NCI-H128 (cell line): ENCODE data around the gene CSNK2B.

Source experiments
- DNase-seq: peaks from one replicate; lab custom pipeline; 2025; ENCODE audit not compliant: unreplicated experiment; lab: John Stamatoyannopoulos, UW

Gene CSNK2B

DNA sequence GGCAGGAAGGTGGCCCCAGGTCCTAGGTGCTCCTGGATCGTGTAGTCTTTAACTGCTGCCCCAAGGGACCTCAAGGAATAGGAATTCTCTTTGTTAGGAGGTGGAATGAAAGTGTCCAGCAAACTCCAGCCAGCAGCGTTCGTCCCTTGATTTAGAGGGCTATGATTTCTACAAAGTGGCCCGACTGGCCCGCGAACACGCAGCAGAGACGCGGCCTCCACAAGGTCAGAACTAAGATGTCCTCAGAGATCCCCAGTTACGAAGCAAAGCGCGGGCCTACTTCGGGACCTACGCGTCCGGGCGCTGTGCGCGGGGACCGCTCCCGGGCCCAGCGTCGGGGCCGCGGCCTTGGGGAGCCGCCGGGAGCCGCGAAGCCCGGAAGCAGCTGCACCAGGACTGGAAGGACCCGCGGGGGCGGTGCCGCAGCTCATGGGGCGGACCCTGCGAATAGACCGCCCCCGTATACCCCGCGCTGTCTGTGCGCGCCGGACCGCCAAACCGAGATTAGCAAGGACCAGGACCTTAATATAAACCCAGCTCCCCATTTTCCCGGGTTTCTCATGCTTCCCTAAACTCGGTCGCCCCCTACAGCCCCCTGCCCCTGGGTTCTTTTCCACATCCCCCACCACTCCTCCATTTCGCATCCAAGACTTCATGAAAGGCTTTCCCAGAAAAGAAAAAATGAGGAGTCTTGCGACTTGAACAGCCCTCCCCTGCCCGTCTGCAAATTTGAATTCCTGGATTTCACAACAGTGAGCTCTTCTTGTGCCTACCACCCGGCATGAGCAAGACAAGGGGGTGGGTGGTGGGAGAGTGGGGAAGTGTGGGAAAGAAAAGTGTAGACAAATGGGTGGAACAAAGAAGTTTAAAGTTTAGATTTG is 5.3 kb upstream of the CSNK2B start, which contains the start of gene C6orf47:
Gene C6orf47 (minus strand): TSS at position 398 of the 881 bp plus-strand sequence. CDS start 831 bp downstream, outside the sequence.
- DNase-seq: peak; percentile 44

- DNase-seq: no peak
These were observed 4.4 kb upstream of the CSNK2B start for GRCh38 chr6:31661262-31662123.

DNA sequence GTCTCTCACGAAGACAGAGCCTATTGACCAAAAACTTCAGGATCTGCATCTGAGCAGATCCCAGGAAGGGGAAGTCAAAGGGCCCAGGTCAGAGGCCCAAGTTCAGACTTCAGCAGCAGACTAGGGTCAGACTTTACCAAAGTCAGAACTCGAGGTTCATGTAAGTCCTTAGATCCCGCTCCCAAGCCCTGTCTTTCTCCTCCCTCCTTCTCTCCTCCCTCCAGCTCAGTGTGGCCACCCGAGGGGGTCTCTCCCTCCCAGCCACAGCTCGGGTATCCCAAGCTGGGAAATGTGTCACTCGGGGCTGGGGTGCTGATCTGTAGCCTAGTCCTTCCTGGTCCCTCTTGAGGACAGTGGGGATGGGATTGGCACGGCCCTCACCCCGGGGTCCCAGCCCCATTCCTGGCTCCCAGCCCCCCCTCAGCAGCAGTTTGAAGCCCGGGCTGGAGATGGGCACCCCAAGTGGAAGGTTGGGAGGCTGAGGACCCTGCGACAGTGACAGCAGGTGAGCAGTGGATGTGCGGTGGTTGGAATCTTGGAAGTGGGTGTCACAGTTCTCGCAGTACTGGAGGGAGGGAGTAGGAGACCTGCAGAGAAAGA is 3.7 kb upstream of the CSNK2B start:
- DNase-seq: no peak

DNA sequence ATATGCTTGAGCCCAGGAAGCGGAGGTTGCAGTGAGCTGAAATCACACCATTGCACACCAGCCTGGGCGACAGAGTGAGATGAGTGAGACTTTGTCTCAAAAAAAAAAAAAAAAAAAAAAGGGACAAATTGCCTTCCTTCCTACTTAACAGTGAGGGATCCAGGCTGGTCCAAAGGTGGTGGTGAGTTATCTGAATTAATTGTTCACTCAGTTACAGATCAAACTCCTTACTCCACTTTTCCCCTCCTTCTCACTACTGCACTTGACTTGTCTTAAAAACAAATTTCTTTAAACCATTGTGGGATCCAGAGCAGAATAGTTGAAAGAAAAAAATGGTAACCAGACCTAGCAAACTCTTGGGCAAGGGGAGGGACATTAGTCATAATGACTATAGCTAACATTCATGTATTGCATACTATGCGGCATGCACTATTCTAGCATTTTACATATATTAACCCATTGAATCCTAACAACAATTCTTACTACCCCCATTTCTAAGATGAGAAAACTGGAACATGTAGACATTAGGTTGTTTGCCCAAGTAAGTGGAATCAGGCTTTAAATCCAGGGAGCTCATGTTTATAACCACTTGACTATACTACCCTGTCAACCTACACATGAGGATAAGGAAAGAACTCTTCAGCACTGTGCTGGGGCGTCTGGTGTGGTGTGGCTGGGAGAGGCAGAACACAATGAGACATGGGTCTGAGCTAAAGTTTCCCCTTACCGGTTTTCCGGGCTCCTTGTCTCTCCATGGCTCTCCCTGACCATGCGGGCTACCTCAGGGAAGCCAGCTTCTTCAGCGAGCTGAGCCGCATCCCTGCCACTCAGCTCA is 2.5 kb upstream of the CSNK2B start:
- DNase-seq: no peak

GRCh38 chr6:31663961-31664789 is 1.7 kb upstream of the CSNK2B start:
- no peak for DNase-seq

GRCh38 chr6:31664790-31665500 is 935 bp upstream of the CSNK2B start, which contains the start of gene GPANK1:
Gene GPANK1 (minus strand): TSS chr6:31664997. CDS start chr6:31664478, 519 bp downstream.
- peak; percentile 81 for DNase-seq

GRCh38 chr6:31666337-31666965 is 571 bp downstream of the CSNK2B start:
- DNase-seq: no peak

DNA sequence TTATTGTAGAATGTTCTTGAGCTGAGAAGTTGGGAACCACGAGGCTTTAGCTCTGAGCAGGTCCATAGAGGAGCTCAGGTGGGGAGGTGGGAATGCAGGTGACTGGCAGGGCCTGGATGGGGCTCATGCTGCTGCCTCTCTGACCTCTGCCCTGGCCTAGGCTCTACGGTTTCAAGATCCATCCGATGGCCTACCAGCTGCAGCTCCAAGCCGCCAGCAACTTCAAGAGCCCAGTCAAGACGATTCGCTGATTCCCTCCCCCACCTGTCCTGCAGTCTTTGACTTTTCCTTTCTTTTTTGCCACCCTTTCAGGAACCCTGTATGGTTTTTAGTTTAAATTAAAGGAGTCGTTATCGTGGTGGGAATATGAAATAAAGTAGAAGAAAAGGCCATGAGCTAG is 3.8 kb downstream of the CSNK2B start, which contains the start of gene LY6G5B:
Gene LY6G5B (plus strand): TSS at position 301 of the 400 bp plus-strand sequence. CDS start 975 bp downstream, outside the sequence.
- DNase-seq: no peak

DNA sequence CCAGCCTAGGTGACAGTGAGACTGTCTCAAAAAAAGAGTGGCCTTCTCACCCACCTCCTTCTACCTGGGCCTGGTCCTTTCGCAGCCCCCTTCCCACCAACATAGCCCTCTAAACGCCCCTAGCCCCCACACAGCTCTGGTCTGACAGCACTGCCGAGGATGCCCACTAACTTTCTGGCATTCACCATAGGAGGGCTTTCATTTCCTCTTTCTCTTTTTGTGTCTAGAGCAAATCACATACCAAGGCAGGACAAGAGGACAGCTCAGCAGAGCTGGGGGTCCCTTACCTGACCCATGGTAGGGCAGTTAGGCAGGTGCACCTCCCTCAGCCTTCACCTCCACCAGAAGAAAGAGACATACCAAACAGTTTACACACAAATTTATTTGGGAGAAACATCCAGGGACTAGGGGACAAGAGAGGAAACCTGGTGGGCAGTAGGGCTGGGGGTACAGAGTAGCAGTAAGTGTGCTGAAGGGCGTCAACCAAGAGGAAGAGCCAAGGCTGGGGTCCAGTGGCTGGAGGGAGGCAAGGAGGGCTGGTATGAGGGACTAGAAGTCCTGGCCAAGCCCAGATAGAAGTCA is 10.5 kb downstream of the CSNK2B start:
- DNase-seq: no peak

- DNase-seq: no peak
These were observed 11.0 kb downstream of the CSNK2B start for GRCh38 chr6:31676904-31677303.

- no peak for DNase-seq
These were observed 12.1 kb downstream of the CSNK2B start for GRCh38 chr6:31677955-31678354.

DNA sequence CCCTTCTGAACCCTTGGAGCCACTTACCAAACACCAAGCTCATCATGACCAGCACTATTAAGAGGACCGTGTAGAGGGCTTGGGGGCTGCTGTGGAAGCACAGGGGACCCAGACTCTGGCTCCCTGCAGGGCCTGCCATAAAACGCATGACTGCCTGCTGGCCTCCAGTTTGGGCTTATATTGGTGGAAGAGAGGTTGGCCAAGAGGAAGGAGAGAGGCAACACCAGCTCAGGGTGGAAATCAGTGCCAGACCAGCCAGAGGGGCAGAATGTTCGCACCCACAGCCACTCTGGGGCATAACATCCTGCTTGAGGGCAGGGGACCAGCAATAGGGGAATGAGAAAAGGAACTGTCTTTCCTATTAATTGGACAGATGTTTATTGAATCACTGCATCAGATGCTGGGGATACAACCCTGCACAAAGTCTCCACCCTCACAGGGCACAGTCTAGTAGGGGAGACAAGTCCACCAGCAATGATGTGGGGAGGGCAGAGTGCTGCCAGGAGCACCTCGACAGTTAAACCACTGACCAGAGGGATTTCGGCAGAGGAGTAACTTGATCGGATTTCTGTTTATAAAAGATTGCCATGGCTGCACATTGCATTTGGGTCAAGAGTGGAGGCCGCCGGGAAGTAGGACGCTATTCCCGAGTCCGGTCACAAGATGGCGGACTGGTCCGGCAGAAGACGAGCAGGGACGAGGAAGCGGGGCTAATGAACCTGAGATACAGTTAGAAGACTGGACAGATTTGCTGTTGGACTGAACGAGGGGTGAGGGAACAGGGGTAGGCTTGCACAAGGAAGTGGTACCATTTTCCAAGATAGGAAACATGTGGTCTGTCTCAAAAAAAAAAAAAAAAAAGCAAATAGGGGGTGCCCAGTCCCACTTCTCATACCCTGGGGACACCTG is 14.6 kb downstream of the CSNK2B start, which contains the start of gene LY6G5C:
Gene LY6G5C (minus strand): TSS at position 842 of the 909 bp plus-strand sequence. CDS start 694 bp downstream, at position 148.
- DNase-seq: peak; percentile 51

DNA sequence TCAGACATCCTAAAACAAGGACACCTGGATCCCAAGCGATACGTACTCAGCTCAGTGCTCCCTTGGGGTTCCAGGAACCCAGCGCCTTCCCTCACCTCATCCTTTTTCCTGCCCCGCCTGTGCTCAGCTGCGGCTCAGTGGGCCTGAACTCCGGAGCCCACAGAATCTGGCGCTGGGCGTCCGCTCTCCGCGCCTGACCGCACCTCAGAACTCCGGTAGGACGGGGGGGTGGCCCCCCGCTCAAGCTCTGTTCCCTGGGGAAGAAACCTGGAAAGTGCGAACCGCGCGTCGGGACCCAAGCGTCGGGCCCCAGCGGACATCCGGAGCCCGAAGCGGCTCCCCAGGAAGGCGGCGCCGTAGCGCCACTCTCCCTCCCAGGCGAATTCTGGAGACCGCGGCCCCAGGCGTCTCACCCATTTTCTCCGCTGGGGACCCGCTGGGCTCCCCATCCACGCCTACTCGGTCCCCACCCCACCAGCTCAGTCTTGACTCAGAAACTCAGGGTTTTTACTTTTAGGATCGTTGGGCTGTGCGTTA is 15.3 kb downstream of the CSNK2B start:
- DNase-seq: no peak

- no peak for DNase-seq
These were observed 17.7 kb downstream of the CSNK2B start for GRCh38 chr6:31683591-31683990.

DNA sequence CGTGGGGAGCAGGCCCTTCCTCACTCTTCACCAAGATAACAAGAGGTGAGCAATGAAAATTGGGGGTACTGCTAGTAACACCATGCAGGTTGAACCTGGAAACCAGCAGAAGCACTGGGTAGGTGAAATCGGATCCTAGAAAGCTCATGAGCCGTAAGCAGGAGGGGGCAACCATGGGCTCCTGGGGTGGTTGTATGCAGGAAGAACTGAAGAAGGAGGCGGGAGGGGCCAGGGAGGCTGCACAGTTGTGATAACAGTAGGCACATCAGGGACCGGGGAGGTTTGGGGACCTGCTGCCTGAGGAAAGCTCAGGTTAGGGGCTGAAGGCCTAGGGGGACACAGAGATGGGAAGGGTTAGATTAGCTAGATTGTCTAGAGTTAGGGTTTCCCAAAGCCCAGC is 20.6 kb downstream of the CSNK2B start:
- DNase-seq: no peak

DNA sequence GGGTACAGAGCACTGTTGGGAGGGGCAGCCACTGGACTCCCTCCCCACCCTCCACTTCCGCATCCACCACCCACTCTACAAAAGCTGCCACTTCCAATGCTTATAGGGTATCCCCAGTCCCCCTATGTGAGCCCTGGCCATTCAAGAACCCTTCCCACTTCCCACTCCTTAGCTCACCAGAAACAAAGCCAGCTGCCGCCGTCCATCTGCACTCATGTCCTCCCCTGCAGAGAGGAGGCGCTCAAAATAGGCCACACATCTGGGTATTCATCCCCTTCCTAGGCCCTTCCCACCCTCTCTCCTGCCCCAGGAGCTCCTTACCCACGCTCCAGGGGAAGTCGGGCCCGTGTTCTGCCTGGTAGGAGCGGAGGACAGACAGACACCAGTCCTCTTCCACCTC is 21.4 kb downstream of the CSNK2B start:
- DNase-seq: no peak
